ENCODE data around the gene MED28.

MED28 gene

GRCh38 chr4:17665852-17666251 is 51.4 kb downstream of the MED28 start:
- no peak for DNase-seq (ENCODE audit: low read depth, low spot score)

DNA sequence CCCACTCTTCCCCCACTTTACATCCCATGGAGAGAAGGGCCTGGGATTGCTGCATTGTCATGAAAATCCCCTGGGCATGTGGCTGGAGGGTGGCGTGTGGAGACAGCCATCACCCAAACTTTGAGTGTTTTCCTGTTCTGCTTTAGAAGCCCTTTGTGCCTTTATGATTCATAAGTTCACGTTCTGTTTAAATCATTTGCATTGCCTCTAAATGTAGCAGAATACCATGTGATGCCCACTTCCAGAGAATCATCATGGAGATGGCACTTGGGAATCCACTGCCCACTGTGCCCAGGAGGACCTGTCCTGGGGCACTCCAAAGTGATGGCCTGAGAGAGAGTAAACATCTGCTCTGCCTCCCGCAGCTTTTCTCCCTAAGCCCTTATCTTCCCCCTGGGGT is 52.8 kb downstream of the MED28 start:
- no peak for DNase-seq (ENCODE audit: low read depth, low spot score)

DNA sequence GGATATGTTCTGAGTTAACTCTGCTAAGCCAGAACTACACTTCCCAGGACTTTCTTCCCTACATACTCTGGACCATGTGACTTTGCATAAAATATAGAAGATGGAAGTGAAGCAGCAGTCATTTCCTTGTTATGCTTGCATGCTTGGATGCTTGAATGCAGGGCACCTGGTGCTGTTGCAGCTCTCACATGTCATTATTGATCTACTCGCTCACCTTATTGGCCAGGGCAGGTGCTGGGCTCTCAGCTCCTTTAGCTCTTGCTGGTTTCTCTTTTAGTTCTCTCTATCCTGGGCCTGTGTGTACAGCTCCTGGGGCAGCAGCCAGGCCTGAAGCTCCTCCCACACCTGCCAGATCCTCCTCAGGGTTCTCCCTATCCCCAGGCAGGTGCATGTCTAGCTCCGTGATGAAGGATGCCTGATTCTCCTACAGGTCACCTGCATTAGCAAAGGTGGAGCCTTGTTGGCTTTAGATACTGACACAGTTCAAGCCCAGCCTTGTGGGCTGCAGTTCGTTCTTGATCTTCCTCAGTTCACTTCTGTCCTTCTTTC is 53.3 kb downstream of the MED28 start:
- no peak for DNase-seq (ENCODE audit: low read depth, low spot score)

- no peak for DNase-seq (ENCODE audit: low read depth, low spot score)
Measured at GRCh38 chr4:17670423-17670822, 56.0 kb downstream of the MED28 start.

DNA sequence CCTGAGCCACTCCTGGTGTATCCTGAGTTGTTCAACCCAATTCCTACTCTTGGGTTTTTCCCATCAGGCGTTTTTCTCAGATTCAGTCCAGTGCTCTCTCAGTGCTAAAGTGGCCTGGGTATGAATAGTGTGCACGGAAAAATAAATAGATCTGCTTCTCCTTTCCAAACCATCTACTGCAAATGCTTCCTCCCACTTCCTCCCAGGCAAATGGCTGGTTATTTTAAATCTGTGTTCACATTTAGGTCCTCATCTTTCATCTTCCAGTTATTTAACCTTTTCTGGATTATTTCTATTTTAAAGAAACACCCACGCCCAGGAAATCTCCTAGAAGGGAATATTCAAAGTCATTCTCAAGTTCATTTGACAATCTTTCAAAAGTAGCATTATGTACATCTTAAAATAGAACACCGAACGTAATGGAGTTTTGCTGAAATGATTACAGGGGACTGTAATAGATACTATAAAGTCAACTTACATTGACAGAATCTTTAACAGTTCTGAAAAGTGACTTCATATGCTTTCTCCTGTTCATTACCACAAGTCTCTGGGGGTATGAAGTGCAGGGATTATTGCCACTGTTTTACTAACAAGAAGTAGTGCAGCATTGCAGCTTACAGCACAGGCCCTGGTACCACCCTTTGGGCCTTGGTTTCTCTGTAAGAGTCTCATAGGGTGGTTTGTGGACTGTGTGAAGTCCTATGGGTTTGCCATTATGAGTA is 66.3 kb downstream of the MED28 start:
- no peak for DNase-seq (ENCODE audit: low read depth, low spot score)

- DNase-seq (ENCODE audit: low read depth, low spot score) = no peak
Measured at GRCh38 chr4:17681281-17682221, 67.1 kb downstream of the MED28 start.

DNA sequence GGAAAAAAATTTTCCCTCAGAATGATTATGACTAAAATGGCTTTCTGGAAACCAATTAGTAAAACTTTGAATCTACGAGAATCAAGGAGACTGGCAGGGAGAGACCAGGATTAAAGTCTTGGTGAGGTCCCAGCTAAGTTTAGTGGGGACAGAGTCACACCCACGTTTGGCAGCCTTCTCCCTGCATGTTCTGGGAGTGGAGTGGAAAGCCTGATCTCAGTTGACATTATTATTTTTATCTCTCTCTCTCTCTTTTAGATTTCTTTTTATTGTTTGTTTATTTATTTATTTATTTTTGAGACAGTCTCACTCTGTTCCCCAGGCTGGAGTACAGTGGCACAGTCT is 67.8 kb downstream of the MED28 start:
- no peak for DNase-seq (ENCODE audit: low read depth, low spot score)
